Brain microvascular endothelial cell (primary cell): ENCODE measurements around the gene RPS15A.
"Not testable (repeated sequence)": the region's sequence is repeated elsewhere in the genome, so short reads cannot be mapped to it uniquely, and the experiment has no call there.

Source experiments
- DNase-seq: peaks from one replicate; pipeline ENCODE4 v3.0.0-alpha.2; 2020
- H3K27ac ChIP-seq: fragments of 250-450 bp; sonication (Bioruptor Pico); 2 replicates; pipeline ENCODE4 v1.5.1; 2020; ENCODE audit warnings: mild to moderate bottlenecking, moderate library complexity
- H3K27me3 ChIP-seq: fragments of 250-450 bp; sonication (Bioruptor Pico); replicated peaks from 2 replicates; pipeline ENCODE4 v1.5.1; 2020; ENCODE audit warnings: mild to moderate bottlenecking
- H3K36me3 ChIP-seq: fragments of 250-450 bp; sonication (Bioruptor Pico); replicated peaks from 2 replicates; pipeline ENCODE4 v1.5.1; 2020; ENCODE audit warnings: mild to moderate bottlenecking
- H3K4me3 ChIP-seq: 2 replicates; pipeline ENCODE4 v1.5.1; 2011; ENCODE audit warnings: low read depth, mild to moderate bottlenecking, control low read depth, low read length, moderate library complexity
- CTCF ChIP-seq: IDR thresholded peaks from 2 replicates; pipeline ENCODE4 v1.5.1; 2011; ENCODE audit warnings: low read depth, mild to moderate bottlenecking, moderate library complexity, low read length, control low read depth, inconsistent platforms; ENCODE audit errors: missing control alignments
- in situ Hi-C: cut with HindIII; loops from 2 replicates; pipeline ENCODE4 v1.10.0; 2017; ENCODE audit warnings: low sequenced_read_pairs, low pct_ligation_motif_present

The RPS15A gene

GRCh38 chr16:18759598-18760520 lies 30.3 kb downstream of the RPS15A start:
- H3K27ac ChIP-seq, H3K36me3 ChIP-seq, H3K4me3 ChIP-seq, H3K27me3 ChIP-seq, in situ Hi-C loops: not testable (repeated sequence)
- DNase-seq = peak; percentile 76
- TF ChIP-seq CTCF = peak; percentile 54

- in situ Hi-C loops, H3K36me3 ChIP-seq, H3K4me3 ChIP-seq, H3K27me3 ChIP-seq, H3K27ac ChIP-seq, DNase-seq: not testable (repeated sequence)
Measured at GRCh38 chr16:18757960-18758660, 32.0 kb downstream of the RPS15A start.

- H3K4me3 ChIP-seq, H3K36me3 ChIP-seq, H3K27ac ChIP-seq, in situ Hi-C loops, DNase-seq, H3K27me3 ChIP-seq: not testable (repeated sequence)
Measured at GRCh38 chr16:18756639-18757038, 33.5 kb downstream of the RPS15A start.

- H3K27me3 ChIP-seq, H3K36me3 ChIP-seq, H3K4me3 ChIP-seq, DNase-seq, H3K27ac ChIP-seq, in situ Hi-C loops: not testable (repeated sequence)
Measured at GRCh38 chr16:18742870-18743269, 47.3 kb downstream of the RPS15A start.

- in situ Hi-C loops, H3K4me3 ChIP-seq, H3K27ac ChIP-seq, H3K36me3 ChIP-seq, H3K27me3 ChIP-seq: not testable (repeated sequence)
- DNase-seq = peak; percentile 12
Measured at GRCh38 chr16:18740027-18740426, 50.1 kb downstream of the RPS15A start.

GRCh38 chr16:18738768-18739167 lies 51.4 kb downstream of the RPS15A start:
- in situ Hi-C loops, H3K27me3 ChIP-seq, DNase-seq, H3K4me3 ChIP-seq, H3K27ac ChIP-seq, H3K36me3 ChIP-seq: not testable (repeated sequence)

GRCh38 chr16:18734279-18734678 lies 55.9 kb downstream of the RPS15A start:
- H3K36me3 ChIP-seq, DNase-seq, H3K4me3 ChIP-seq, in situ Hi-C loops, H3K27me3 ChIP-seq, H3K27ac ChIP-seq: not testable (repeated sequence)
